H9 (cell line): ENCODE data around the gene CD72. TPM values are rescaled to one million over a fixed set of nuclear protein-coding genes. Genes with fewer than 3 reads are reported as not detected.

ENCODE experiments used
- DNase-seq: peaks from one replicate; pipeline ENCODE4 v3.0.0-alpha.2; 2017
- H2AFZ ChIP-seq: one replicate; pipeline ENCODE4 v1.6.1; 2013; ENCODE audit warnings: mild to moderate bottlenecking, low read length, control low read depth, moderate library complexity
- H2AK5ac ChIP-seq: 2 replicates; pipeline ENCODE4 v1.6.1; 2013; ENCODE audit warnings: low read length, control low read depth, mixed read lengths; ENCODE audit not compliant: insufficient read length
- H2BK120ac ChIP-seq: one replicate; pipeline ENCODE4 v1.6.1; 2013; ENCODE audit warnings: low read depth, mild to moderate bottlenecking, low read length, control low read depth, inconsistent platforms; ENCODE audit not compliant: poor library complexity, severe bottlenecking
- H2BK12ac ChIP-seq: 2 replicates; pipeline ENCODE4 v1.6.1; 2013; ENCODE audit warnings: low read length, control low read depth, mixed read lengths, low read depth; ENCODE audit not compliant: insufficient read length
- H2BK15ac ChIP-seq: 2 replicates; pipeline ENCODE4 v1.6.1; 2013; ENCODE audit warnings: low read depth, low read length, control low read depth
- H2BK20ac ChIP-seq: one replicate; pipeline ENCODE4 v1.6.1; 2013; ENCODE audit warnings: low read depth, mild to moderate bottlenecking, low read length, control low read depth, inconsistent platforms; ENCODE audit not compliant: poor library complexity, severe bottlenecking
- H2BK5ac ChIP-seq: 2 replicates; pipeline ENCODE4 v1.6.1; 2013; ENCODE audit warnings: low read length, control low read depth, mixed read lengths; ENCODE audit not compliant: insufficient read length
- H3K14ac ChIP-seq: 2 replicates; pipeline ENCODE4 v1.6.1; 2013; ENCODE audit warnings: low read length, control low read depth; ENCODE audit not compliant: insufficient read depth
- H3K18ac ChIP-seq: 2 replicates; pipeline ENCODE4 v1.6.1; 2013; ENCODE audit warnings: low read depth, mild to moderate bottlenecking, mixed read lengths, low read length, control low read depth; ENCODE audit not compliant: insufficient read length
- H3K23ac ChIP-seq: 2 replicates; pipeline ENCODE4 v1.6.1; 2013; ENCODE audit warnings: low read length, control low read depth, mixed read lengths, low read depth; ENCODE audit not compliant: insufficient read length
- H3K23me2 ChIP-seq: 2 replicates; pipeline ENCODE4 v1.6.1; 2013; ENCODE audit warnings: low read depth, mild to moderate bottlenecking, mixed read lengths, low read length, control low read depth; ENCODE audit not compliant: insufficient read length, poor library complexity, severe bottlenecking
- H3K27ac ChIP-seq: 2 replicates; pipeline ENCODE4 v1.5.1; 2013; ENCODE audit warnings: low read length, control low read depth, mixed read lengths, low read depth; ENCODE audit not compliant: insufficient read length
- H3K27me3 ChIP-seq: 2 replicates; pipeline ENCODE4 v1.6.1; 2013; ENCODE audit warnings: low read length, control low read depth, inconsistent platforms; ENCODE audit not compliant: insufficient read depth
- H3K4ac ChIP-seq: 2 replicates; pipeline ENCODE4 v1.6.1; 2013; ENCODE audit warnings: low read depth, mild to moderate bottlenecking, control low read depth, inconsistent platforms, low read length, moderate library complexity
- H3K4me1 ChIP-seq: 2 replicates; pipeline ENCODE4 v1.6.1; 2013; ENCODE audit warnings: low read length, control low read depth, inconsistent platforms; ENCODE audit not compliant: insufficient read depth
- H3K4me2 ChIP-seq: 2 replicates; pipeline ENCODE4 v1.6.1; 2013; ENCODE audit warnings: low read length, control low read depth, mixed read lengths; ENCODE audit not compliant: insufficient read length, insufficient read depth
- H3K56ac ChIP-seq: 2 replicates; pipeline ENCODE4 v1.6.1; 2013; ENCODE audit warnings: low read depth, mild to moderate bottlenecking, mixed read lengths, low read length, control low read depth; ENCODE audit not compliant: insufficient read length
- H3K79me1 ChIP-seq: 2 replicates; pipeline ENCODE4 v1.6.1; 2013; ENCODE audit warnings: low read depth, mild to moderate bottlenecking, moderate library complexity, low read length, control low read depth, inconsistent platforms; ENCODE audit not compliant: insufficient read depth, poor library complexity, severe bottlenecking
- H3K79me2 ChIP-seq: 2 replicates; pipeline ENCODE4 v1.6.1; 2013; ENCODE audit warnings: low read length, control low read depth, inconsistent platforms; ENCODE audit not compliant: insufficient read depth
- H3K9ac ChIP-seq: 2 replicates; pipeline ENCODE4 v1.6.1; 2013; ENCODE audit warnings: low read length, control low read depth, mixed read lengths; ENCODE audit not compliant: insufficient read length; ENCODE audit errors: extremely low read depth
- H3K9me3 ChIP-seq: one replicate; pipeline ENCODE4 v1.6.1; 2013; ENCODE audit warnings: low read depth, low read length, inconsistent platforms; ENCODE audit not compliant: control insufficient read depth
- H3T11ph ChIP-seq: one replicate; pipeline ENCODE4 v1.6.1; 2013; ENCODE audit warnings: mild to moderate bottlenecking, low read length, control low read depth, inconsistent platforms
- H4K20me1 ChIP-seq: one replicate; pipeline ENCODE4 v1.6.1; 2013; ENCODE audit not compliant: control insufficient read depth, insufficient read length, insufficient read depth
- H4K5ac ChIP-seq: 2 replicates; pipeline ENCODE4 v1.6.1; 2013; ENCODE audit warnings: low read depth, mild to moderate bottlenecking, mixed read lengths, low read length, control low read depth; ENCODE audit not compliant: insufficient read length
- H4K8ac ChIP-seq: replicated peaks from 2 replicates; pipeline ENCODE4 v1.6.1; 2013; ENCODE audit warnings: low read length, control low read depth, mixed read lengths, low read depth; ENCODE audit not compliant: insufficient read length
- H4K91ac ChIP-seq: 2 replicates; pipeline ENCODE4 v1.6.1; 2013; ENCODE audit warnings: low read depth, mild to moderate bottlenecking, moderate library complexity, mixed read lengths, low read length, control low read depth; ENCODE audit not compliant: insufficient read length
- H3K27ac Mint-ChIP-seq, 3 experiments: 2 replicates in 2 of 3; 3 replicates in 1 of 3; pipeline ENCODE4 v1.8.0; 2020 to 2021; ENCODE audit warnings: mixed read lengths in 3 of 3, mild to moderate bottlenecking in 1 of 3, moderate library complexity in 1 of 3
- H3K27me3 Mint-ChIP-seq: 2 replicates; pipeline ENCODE4 v1.8.0; 2021; ENCODE audit warnings: low read depth, mild to moderate bottlenecking, moderate library complexity, mixed read lengths
- H3K36me3 Mint-ChIP-seq, 3 experiments: 2 replicates in 2 of 3; 3 replicates in 1 of 3; pipeline ENCODE4 v1.8.0; 2020 to 2021; ENCODE audit warnings: low read depth in 3 of 3, mixed read lengths in 3 of 3; ENCODE audit not compliant: insufficient read depth in 1 of 3
- H3K4me1 Mint-ChIP-seq, 2 experiments: 2 replicates each; pipeline ENCODE4 v1.8.0; 2020; ENCODE audit warnings: mixed read lengths in 2 of 2
- H3K4me3 Mint-ChIP-seq, 2 experiments: 2 replicates in 1 of 2; 3 replicates in 1 of 2; pipeline ENCODE4 v1.8.0; 2020 to 2021; ENCODE audit warnings: mild to moderate bottlenecking in 2 of 2, mixed read lengths in 2 of 2, moderate library complexity in 1 of 2
- H3K9me3 Mint-ChIP-seq, 2 experiments: 2 replicates in 1 of 2; 3 replicates in 1 of 2; pipeline ENCODE4 v1.8.0; 2020; ENCODE audit warnings: mild to moderate bottlenecking in 2 of 2, mixed read lengths in 2 of 2, moderate library complexity in 1 of 2
- WGBS: extraction: QIAGEN DNeasy Blood & Tissue Kit; methylation state at CpG from one replicate; pipeline ENCODE4 v1.1.7; 2013; ENCODE audit warnings: missing lambda C conversion rate, low lambda C conversion rate, mixed read lengths; ENCODE audit not compliant: insufficient read length; ENCODE audit errors: extremely low coverage; 5-methylcytosine and 5-hydroxymethylcytosine counted together
- total RNA-seq: library from RNA; stranded (reverse); gene quantifications from 2 replicates; pipeline ENCODE4 v1.2.1, GENCODE V29; 2021
- TF ChIP-seq, protein P1 (sequence below): fragments of 200-600 bp; sonication (generic); conservative IDR thresholded peaks from 3 replicates; pipeline ENCODE4 v1.8.0; 2021; ENCODE audit warnings: antibody characterized with exemption, mild to moderate bottlenecking

CD72 gene
- total RNA-seq, 1 experiment from 2014 or later: 3.9 TPM

DNA sequence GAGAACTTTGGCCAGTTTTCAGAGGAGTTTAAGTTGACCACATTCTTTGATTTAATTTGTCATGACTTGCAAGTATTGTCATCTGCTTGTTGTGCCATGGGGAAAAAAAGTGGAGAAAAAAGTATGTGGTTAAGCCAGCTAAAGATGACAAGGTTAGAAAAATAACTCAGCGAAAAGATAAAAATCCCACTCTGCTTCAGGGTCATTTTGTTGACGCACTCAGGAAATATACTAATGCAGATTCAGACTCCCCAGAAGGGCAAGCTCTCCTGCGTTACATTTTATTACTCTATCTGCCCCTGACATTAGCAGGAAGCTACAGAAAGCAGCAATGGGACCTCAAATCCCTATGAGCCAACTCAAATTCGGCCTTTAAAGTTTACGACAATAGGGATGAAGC is 40.7 kb downstream of the CD72 start:
- H3K27me3 Mint-ChIP-seq: peaks cover 1% of the 10 kb centered on the region; the same call in 1 of the 2 replicates
- H2AK5ac ChIP-seq: no peak overlapping the region
- H4K5ac ChIP-seq: no peak overlapping the region
- H2BK12ac ChIP-seq: no peak overlapping the region
- no peak overlapping the region for H4K8ac ChIP-seq
- H4K20me1 ChIP-seq: no peaks in the 10 kb centered on the region
- TF ChIP-seq, protein P1, sequence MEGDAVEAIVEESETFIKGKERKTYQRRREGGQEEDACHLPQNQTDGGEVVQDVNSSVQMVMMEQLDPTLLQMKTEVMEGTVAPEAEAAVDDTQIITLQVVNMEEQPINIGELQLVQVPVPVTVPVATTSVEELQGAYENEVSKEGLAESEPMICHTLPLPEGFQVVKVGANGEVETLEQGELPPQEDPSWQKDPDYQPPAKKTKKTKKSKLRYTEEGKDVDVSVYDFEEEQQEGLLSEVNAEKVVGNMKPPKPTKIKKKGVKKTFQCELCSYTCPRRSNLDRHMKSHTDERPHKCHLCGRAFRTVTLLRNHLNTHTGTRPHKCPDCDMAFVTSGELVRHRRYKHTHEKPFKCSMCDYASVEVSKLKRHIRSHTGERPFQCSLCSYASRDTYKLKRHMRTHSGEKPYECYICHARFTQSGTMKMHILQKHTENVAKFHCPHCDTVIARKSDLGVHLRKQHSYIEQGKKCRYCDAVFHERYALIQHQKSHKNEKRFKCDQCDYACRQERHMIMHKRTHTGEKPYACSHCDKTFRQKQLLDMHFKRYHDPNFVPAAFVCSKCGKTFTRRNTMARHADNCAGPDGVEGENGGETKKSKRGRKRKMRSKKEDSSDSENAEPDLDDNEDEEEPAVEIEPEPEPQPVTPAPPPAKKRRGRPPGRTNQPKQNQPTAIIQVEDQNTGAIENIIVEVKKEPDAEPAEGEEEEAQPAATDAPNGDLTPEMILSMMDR: no peak
- no peaks in the 10 kb centered on the region for H3K79me2 ChIP-seq
- H3K9me3 Mint-ChIP-seq: peaks cover 21 to 26% of the 10 kb centered on the region in 2 experiments
- peaks cover 19 to 28% (median 19%) of the 10 kb centered on the region in 3 experiments for H3K36me3 Mint-ChIP-seq
- no peak overlapping the region for H3K18ac ChIP-seq
- WGBS: no CpG with 5 or more reads among the region's 5 CpGs
- H3K79me1 ChIP-seq: no peaks in the 10 kb centered on the region
- no peak overlapping the region for H3K4ac ChIP-seq
- H2AFZ ChIP-seq: no peak overlapping the region
- no peak overlapping the region for H2BK20ac ChIP-seq
- H3K27me3 ChIP-seq: no peaks in the 10 kb centered on the region
- H3K4me2 ChIP-seq: no peak overlapping the region
- peaks cover 14 to 16% of the 10 kb centered on the region in 2 experiments for H3K4me1 Mint-ChIP-seq
- H3K4me1 ChIP-seq: no peaks in the 10 kb centered on the region; the same call in 1 of the 2 replicates
- no peak overlapping the region for H3T11ph ChIP-seq
- H3K27ac Mint-ChIP-seq: no peak overlapping the region
- no peak overlapping the region for H2BK15ac ChIP-seq
- no peak overlapping the region for H3K14ac ChIP-seq
- H4K91ac ChIP-seq: no peak overlapping the region
- H2BK120ac ChIP-seq: no peak overlapping the region
- no peaks in the 10 kb centered on the region for H3K9me3 ChIP-seq
- H3K23me2 ChIP-seq: no peaks in the 10 kb centered on the region
- H3K56ac ChIP-seq: no peak overlapping the region
- DNase-seq: no peak
- no peak overlapping the region for H3K23ac ChIP-seq
- no peak overlapping the region for H3K9ac ChIP-seq
- no peak overlapping the region for H3K4me3 Mint-ChIP-seq
- H3K27ac ChIP-seq: no peak overlapping the region
- H2BK5ac ChIP-seq: no peak overlapping the region
